Measurements from ENCODE around the gene CASP8AP2. TPM values are rescaled to one million over a fixed set of nuclear protein-coding genes. Genes with fewer than 3 reads are reported as not detected.

CASP8AP2 gene
- total RNA-seq (2013): 12.1 TPM
- 10 to 100 TPM in 1 of 3 donors, 1 to 10 TPM in 2; 3.5 to 10.5 (median 7.4) TPM for polyA plus RNA-seq
- polyA minus RNA-seq: 3.7 and 4.9 TPM in 2 replicates
- 5.0 to 24.8 (median 17.0) reads per million in 11 experiments for total RNA-seq

- Mint-ChIP-seq H3K4me3 (peak within 1 kb of the TSS; percentile 96 to 98), H3K36me3 (peaks cover 13 to 19% of the 10 kb centered on the region in 2 donors), H3K4me1 (peaks cover 10% of the 10 kb centered on the region), H3K27ac (peak within 1 kb of the TSS; percentile 89 to 97 (median 96)), H3K27me3 (ENCODE audit: low read depth in 3 of 3) (no peaks in the 10 kb centered on the region), H3K9me3 (no peaks in the 10 kb centered on the region)
- H3K27me3 ChIP-seq (ENCODE audit: control insufficient read depth in 2 of 2, insufficient read depth in 2 of 2, low read length in 2 of 2): no peaks in the 10 kb centered on the region
- peaks cover 35% of the 10 kb centered on the region for H3K79me2 ChIP-seq (ENCODE audit: insufficient read depth, low read length)
- peak within 1 kb of the TSS; percentile 99 for H2AFZ ChIP-seq (ENCODE audit: insufficient read depth, low read depth, low read length, poor library complexity, severe bottlenecking)
- intact Hi-C loops (cut with micrococcal nuclease): loop anchor here in 1 of 2 donors (10.0 kb wide), 2 partner anchors 755 to 865 kb away; partner anchors contain the start of genes MAP3K7 and RNGTT
- H3K4me2 ChIP-seq (replicated peaks; ENCODE audit: extremely low read depth, low read length, poor library complexity, severe bottlenecking): peak within 1 kb of the TSS; percentile 88
- H3K4me3 ChIP-seq (replicated peaks in 1 of 3; ENCODE audit: low read depth in 2 of 3, low read length in 3 of 3): peak within 1 kb of the TSS; percentile 90 to 100 (median 94)
- WGBS (ENCODE audit: insufficient coverage): 0% methylated on average over 27 of the region's 41 CpGs
- peak within 1 kb of the TSS; percentile 82 for H3K9ac ChIP-seq (ENCODE audit: insufficient read depth, low read length, poor library complexity, severe bottlenecking)
- TF ChIP-seq CTCF (IDR thresholded peaks at IDR 0.05): no peak
- H3K9me3 ChIP-seq (replicated peaks in 1 of 2; ENCODE audit: control insufficient read depth in 1 of 2, insufficient read depth in 1 of 2, low read length in 2 of 2): no peaks in the 10 kb centered on the region
- H3K4me1 ChIP-seq (ENCODE audit: control insufficient read depth in 1 of 2, insufficient read depth in 2 of 2, low read length in 2 of 2): peaks cover 13 to 18% of the 10 kb centered on the region in 2 donors
- peaks cover 6% of the 10 kb centered on the region for H4K20me1 ChIP-seq (ENCODE audit: insufficient read depth, low read length)
- peak; percentile 95 to 98 (median 97) for DNase-seq
- peaks cover 10 to 11% of the 10 kb centered on the region in 2 donors for H3K36me3 ChIP-seq (replicated peaks in 1 of 2; ENCODE audit: control insufficient read depth in 1 of 2, insufficient read depth in 2 of 2, low read length in 2 of 2)
- peak within 1 kb of the TSS; percentile 76 to 94 for H3K27ac ChIP-seq (ENCODE audit: low read depth in 1 of 2, low read length in 2 of 2)
Observed at GRCh38 chr6:89829472-89830169, at the start of gene CASP8AP2. TSS of gene CASP8AP2 (plus strand) at chr6:89829880.

- Histone ChIP-seq H3K27ac (ENCODE audit: low read depth in 1 of 2, low read length in 2 of 2) (no peak overlapping the region), H3K79me2 (ENCODE audit: insufficient read depth, low read length) (no peaks in the 10 kb centered on the region), H3K4me3 (replicated peaks in 1 of 3; ENCODE audit: low read depth in 2 of 3, low read length in 3 of 3) (no peak overlapping the region), H3K36me3 (replicated peaks in 1 of 2; ENCODE audit: control insufficient read depth in 1 of 2, insufficient read depth in 2 of 2, low read length in 2 of 2) (peaks cover 41 to 72% of the 10 kb centered on the region in 2 donors), H3K9ac (ENCODE audit: insufficient read depth, low read length, poor library complexity, severe bottlenecking) (no peak overlapping the region), H4K20me1 (ENCODE audit: insufficient read depth, low read length) (no peaks in the 10 kb centered on the region), H3K9me3 (replicated peaks in 1 of 2; ENCODE audit: control insufficient read depth in 1 of 2, insufficient read depth in 1 of 2, low read length in 2 of 2) (peaks cover 10 to 11% of the 10 kb centered on the region in 2 donors), H2AFZ (ENCODE audit: insufficient read depth, low read depth, low read length, poor library complexity, severe bottlenecking) (no peak overlapping the region), H3K4me2 (replicated peaks; ENCODE audit: extremely low read depth, low read length, poor library complexity, severe bottlenecking) (no peak overlapping the region), H3K4me1 (ENCODE audit: control insufficient read depth in 1 of 2, insufficient read depth in 2 of 2, low read length in 2 of 2) (no peaks in the 10 kb centered on the region), H3K27me3 (ENCODE audit: control insufficient read depth in 2 of 2, insufficient read depth in 2 of 2, low read length in 2 of 2) (no peaks in the 10 kb centered on the region)
- TF ChIP-seq CTCF (IDR thresholded peaks at IDR 0.05): no peak
- no peaks in the 10 kb centered on the region for H3K4me1 Mint-ChIP-seq
- no peaks in the 10 kb centered on the region for H3K27me3 Mint-ChIP-seq (ENCODE audit: low read depth in 3 of 3)
- WGBS (ENCODE audit: insufficient coverage): 100% methylated on average over 1 of the region's 6 CpGs
- peaks cover 4 to 13% (median 8%) of the 10 kb centered on the region in 7 donors for H3K9me3 Mint-ChIP-seq
- H3K27ac Mint-ChIP-seq: peak overlapping the region in 1 of 7 donors; percentile 58
- no peak overlapping the region for H3K4me3 Mint-ChIP-seq
- no peak for DNase-seq
- intact Hi-C loops (cut with micrococcal nuclease): no loop called here
- H3K36me3 Mint-ChIP-seq: peaks cover 61 to 71% of the 10 kb centered on the region in 2 donors
Observed at GRCh38 chr6:89781070-89782034, 48.3 kb upstream of the CASP8AP2 start.
